ENCODE results near the gene TMTC3. TPM values are rescaled to one million over a fixed set of nuclear protein-coding genes. Genes with fewer than 3 reads are reported as not detected.

Gene TMTC3
- total and polyA plus RNA-seq, 2 of the 8 experiments (the other 6 are each of a cell fraction or from before 2014, with no cell fraction given): 7.0 to 45.1 TPM

DNA sequence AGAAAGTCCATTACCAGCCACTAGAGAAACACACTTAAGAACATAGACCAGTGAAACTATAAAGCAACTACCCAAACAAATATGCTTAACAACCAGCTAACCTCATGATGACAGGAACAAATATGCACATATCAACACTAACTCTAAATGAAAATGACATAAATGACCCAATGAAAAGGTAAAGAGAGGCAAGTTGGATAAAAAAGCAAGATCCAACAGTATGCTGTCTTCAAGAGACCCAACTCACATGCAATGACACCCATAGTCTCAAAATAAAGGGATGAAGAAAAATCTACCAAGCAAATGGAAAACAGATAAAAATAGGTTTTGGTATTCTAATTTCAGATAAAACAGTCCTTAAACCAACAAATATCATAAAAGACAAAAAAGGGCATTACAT, 77.8 kb downstream of the TMTC3 start:
- no peak overlapping the region for H3K9ac ChIP-seq (replicated peaks in 1 of 4; ENCODE audit: extremely low read depth in 1 of 4, low read depth in 3 of 4, low read length in 3 of 4)

More for the DNA sequence above, 77.8 kb downstream of the TMTC3 start:
- Histone ChIP-seq H3K27ac (ENCODE audit: low read depth, low read length) (no peak overlapping the region), H3K4me3 (ENCODE audit: extremely low read depth in 1 of 4, insufficient read depth in 2 of 4, low read depth in 3 of 4, low read length in 4 of 4) (no peak overlapping the region), H2BK12ac (ENCODE audit: low read depth, low read length) (no peak overlapping the region), H3K79me1 (ENCODE audit: low read depth, low read length) (no peaks in the 10 kb centered on the region), H3K4ac (replicated peaks; ENCODE audit: insufficient read length, low read depth, low read length) (no peak overlapping the region), H3K23ac (ENCODE audit: insufficient read length) (no peak overlapping the region), H4K20me1 (replicated peaks in 1 of 2; ENCODE audit: control insufficient read depth in 1 of 2, insufficient read depth in 2 of 2, low read length in 2 of 2) (no peaks in the 10 kb centered on the region), H2AFZ (ENCODE audit: low read length) (no peak overlapping the region), H2BK15ac (ENCODE audit: low read length) (no peak overlapping the region), H2BK20ac (ENCODE audit: low read length) (no peak overlapping the region), H3K14ac (ENCODE audit: insufficient read length) (no peak overlapping the region), H2BK120ac (replicated peaks; ENCODE audit: low read depth, low read length) (no peak overlapping the region), H4K5ac (ENCODE audit: insufficient read length, low read depth, low read length) (no peak overlapping the region), H3K4me1 (replicated peaks in 1 of 4; ENCODE audit: control insufficient read depth in 3 of 4, insufficient read depth in 4 of 4, low read length in 3 of 4) (no peaks in the 10 kb centered on the region), H3K56ac (replicated peaks; ENCODE audit: insufficient read length, low read depth, low read length) (no peak overlapping the region), H3K79me2 (ENCODE audit: control insufficient read depth in 1 of 2, insufficient read depth in 2 of 2, low read length in 2 of 2) (no peaks in the 10 kb centered on the region), H3K23me2 (ENCODE audit: low read depth, low read length) (no peaks in the 10 kb centered on the region), H3K27me3 (replicated peaks in 1 of 4; ENCODE audit: control insufficient read depth in 3 of 4, extremely low read depth in 1 of 4, insufficient read depth in 3 of 4, low read length in 3 of 4) (no peaks in the 10 kb centered on the region), H4K91ac (replicated peaks; ENCODE audit: insufficient read length, low read length) (no peak overlapping the region), H4K8ac (ENCODE audit: extremely low read depth, insufficient read depth, low read length) (no peak overlapping the region), H3K36me3 (ENCODE audit: control insufficient read depth in 2 of 4, insufficient read depth in 4 of 4, low read length in 3 of 4) (no peaks in the 10 kb centered on the region), H3K4me2 (ENCODE audit: insufficient read depth in 1 of 2, low read depth in 2 of 2, low read length in 2 of 2) (no peak overlapping the region), H3K18ac (ENCODE audit: extremely low read depth, low read length) (no peak overlapping the region), H3K9me3 (ENCODE audit: insufficient read depth in 2 of 2, low read depth in 1 of 2, low read length in 1 of 2) (no peaks in the 10 kb centered on the region), H2AK5ac (ENCODE audit: low read depth, low read length) (no peak overlapping the region), H2BK5ac (ENCODE audit: low read depth, low read length) (no peak overlapping the region)
- ChIA-PET CTCF (ENCODE audit: partially characterized antibody) (no interaction called here), POLR2A (ENCODE audit: partially characterized antibody) (no interaction called here)
- no peak for TF ChIP-seq SRF (IDR thresholded peaks at IDR 0.05; ENCODE audit: low read depth, low read length)
- no peak for TF ChIP-seq ASH2L (IDR thresholded peaks at IDR 0.05; ENCODE audit: low read length)
- DNase-seq (ENCODE audit: low read depth in 1 of 2, low spot score in 2 of 2) (no peak), FAIRE-seq (no peak)

All from H1 (cell line).